ENCODE results near the gene PRORP.
"Not testable (repeated sequence)": the region's sequence is repeated elsewhere in the genome, so short reads cannot be mapped to it uniquely, and the experiment has no call there.

Gene PRORP

GRCh38 chr14:35138585-35138984, 16.2 kb downstream of the PRORP start:
- no peak for DNase-seq (ENCODE audit: low spot score)

DNA sequence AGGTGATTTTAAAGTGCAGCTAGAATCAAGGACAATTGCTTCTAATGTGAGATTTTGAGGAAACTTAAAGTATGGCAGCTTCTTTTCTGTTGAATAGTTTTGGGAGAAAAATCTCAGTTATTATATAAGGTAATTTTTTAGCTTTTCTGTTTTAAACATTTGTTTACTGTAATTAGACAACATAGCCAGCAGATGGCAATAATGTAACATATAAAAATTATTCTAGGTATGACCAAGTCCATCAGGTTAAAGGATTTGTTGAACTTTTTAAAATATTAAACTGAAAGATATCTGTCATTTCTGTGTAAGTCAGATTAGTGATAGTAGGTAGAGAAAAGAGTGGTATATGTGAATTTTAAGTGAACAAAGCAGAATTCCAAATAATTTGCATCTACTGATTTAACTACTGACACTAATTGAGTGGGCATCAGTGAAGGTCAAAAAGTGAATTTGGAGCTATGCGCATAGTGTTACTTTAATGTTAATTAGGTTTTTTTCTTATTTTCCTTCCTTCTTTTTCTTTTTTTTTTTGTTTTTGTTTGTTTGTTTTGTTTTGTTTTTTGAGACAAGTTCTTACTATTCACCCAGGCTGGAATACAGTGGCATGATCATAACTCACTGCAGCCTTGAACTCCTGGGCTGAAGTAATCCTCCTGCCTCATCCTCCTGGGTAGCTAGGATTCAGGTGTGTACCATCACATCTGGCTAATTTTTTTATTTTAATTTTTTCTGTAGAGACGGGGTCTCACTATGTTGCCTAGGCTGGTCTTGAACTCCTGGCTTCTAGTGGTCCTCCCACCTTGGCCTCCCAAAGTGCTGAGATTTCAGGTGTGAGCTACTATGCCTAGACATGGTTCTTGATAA, 18.6 kb downstream of the PRORP start:
- peak; percentile 53 for DNase-seq (ENCODE audit: low spot score)

- DNase-seq (ENCODE audit: low spot score), result no peak
These were observed 21.7 kb downstream of the PRORP start for GRCh38 chr14:35144029-35144428.

- no peak for DNase-seq (ENCODE audit: low spot score)
These were observed 24.4 kb downstream of the PRORP start for GRCh38 chr14:35146711-35147149.

- DNase-seq (ENCODE audit: low spot score), result no peak
These were observed 24.8 kb downstream of the PRORP start for GRCh38 chr14:35147186-35147585.

DNA sequence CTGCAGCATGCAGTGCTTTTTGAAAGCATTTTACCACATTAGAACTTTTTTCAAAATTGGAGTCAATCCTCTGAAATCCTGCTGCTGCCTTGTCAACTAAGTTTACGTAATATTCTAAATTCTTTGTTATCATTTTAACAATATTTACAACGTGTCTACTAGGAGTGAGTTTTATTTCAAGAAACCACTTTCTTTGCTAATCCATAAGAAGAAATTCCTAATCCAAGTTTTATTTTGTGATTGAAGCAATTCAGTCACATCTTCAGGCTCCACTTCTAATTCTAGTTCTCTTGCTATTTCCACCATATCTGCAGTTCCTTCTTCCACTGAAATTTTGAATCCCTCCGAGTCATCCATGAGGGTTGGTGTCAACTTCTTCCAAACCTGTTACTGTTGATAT, 25.4 kb downstream of the PRORP start:
- DNase-seq (ENCODE audit: low spot score), result no peak

- no peak for DNase-seq (ENCODE audit: low spot score)
These were observed 26.9 kb downstream of the PRORP start for GRCh38 chr14:35149239-35149638.

GRCh38 chr14:35152531-35152930, 30.2 kb downstream of the PRORP start:
- not testable (repeated sequence) for DNase-seq (ENCODE audit: low spot score)

GRCh38 chr14:35154016-35154415, 31.7 kb downstream of the PRORP start:
- no peak for DNase-seq (ENCODE audit: low spot score)

GRCh38 chr14:35155962-35156361, 33.6 kb downstream of the PRORP start:
- DNase-seq (ENCODE audit: low spot score), result no peak

GRCh38 chr14:35158491-35158890, 36.1 kb downstream of the PRORP start:
- no peak for DNase-seq (ENCODE audit: low spot score)

DNA sequence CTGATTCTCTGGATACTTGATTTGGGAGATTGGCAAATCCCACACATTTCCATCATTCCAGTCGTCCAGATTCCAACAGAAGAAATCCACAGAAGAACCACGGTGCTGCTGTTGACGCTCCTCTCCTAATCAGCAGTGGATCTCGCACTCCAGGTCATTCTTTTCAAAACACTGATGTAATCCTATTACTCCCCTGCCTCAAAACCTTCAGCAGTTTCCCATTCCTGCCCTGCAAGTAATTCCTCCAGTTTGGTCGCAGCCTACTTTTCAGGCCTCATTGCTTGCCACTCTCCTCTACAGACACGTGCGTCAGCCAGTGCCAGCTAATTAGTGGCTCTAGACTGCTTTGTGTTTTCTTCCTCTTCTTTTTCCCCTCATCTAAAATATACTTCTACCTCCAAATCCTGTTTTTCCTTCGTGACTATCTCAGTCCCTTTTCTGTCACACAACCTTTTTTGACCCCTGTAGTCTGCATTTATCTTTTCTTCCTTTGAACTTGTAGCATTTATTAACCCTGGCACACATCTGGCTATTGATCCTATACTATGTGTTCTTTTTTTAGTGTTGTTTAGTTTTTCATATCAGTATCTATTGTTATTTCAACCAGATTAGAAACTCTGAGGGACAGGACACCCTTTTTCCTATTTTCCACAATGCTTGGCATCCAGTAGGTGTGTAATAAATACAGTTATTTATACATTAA, 36.8 kb downstream of the PRORP start:
- DNase-seq (ENCODE audit: low spot score), result no peak

- DNase-seq (ENCODE audit: low spot score), result no peak
These were observed 37.5 kb downstream of the PRORP start for GRCh38 chr14:35159742-35160409.

GRCh38 chr14:35161231-35161630, 38.9 kb downstream of the PRORP start:
- no peak for DNase-seq (ENCODE audit: low spot score)

DNA sequence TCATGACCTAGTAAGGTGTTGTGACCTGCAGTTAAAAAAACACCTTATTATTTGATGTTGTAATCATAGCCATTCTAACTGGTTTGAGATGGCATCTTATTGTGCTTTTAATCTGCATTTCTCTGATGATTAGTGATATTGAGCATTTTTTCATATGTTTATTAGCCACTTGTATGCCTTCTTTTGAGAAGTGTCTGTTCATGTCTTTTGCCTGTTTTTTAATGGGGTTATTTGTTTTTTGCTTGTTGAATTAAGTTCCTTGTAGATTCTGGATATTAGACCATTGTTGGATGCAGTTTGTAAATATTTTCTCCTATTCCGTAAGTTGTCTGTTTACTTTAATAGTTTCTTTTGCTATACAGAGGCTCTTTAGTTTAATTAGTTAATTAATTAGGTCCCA, 41.0 kb downstream of the PRORP start:
- DNase-seq (ENCODE audit: low spot score), result no peak

- DNase-seq (ENCODE audit: low spot score), result no peak
These were observed 42.5 kb downstream of the PRORP start for GRCh38 chr14:35164849-35165248.

DNA sequence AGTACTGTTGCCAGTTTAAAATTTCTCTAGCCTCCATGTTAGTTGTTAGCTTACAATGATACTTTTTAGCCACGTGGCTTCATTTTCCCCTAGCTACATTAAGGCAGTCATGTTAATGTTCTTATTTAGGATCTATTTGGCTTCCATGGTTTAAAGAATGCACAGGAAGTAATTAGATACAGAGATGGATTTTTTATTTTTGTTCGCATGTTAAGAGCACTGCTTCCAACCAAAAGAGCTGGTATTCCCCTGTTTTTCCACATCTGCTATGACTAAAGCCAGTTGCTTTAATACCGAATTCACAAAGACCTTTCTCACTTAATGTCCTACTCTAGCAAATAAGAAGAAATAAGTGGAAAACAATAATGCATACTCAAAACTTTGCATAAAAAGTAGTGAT, 45.1 kb downstream of the PRORP start:
- no peak for DNase-seq (ENCODE audit: low spot score)

All from pons (tissue), 1 donor.